HCT116 (cell line): ENCODE results near the gene CCDC69.

ENCODE experiments used
- CTCF ChIP-seq, 3 experiments: fragments of 200-600 bp in 1 of 3; sonication (generic) in 1 of 3; IDR thresholded peaks in 2 of 3; conservative IDR thresholded peaks in 1 of 3; 2 replicates each; pipeline ENCODE4 v1.5.1; 2012 to 2017; ENCODE audit warnings: low read depth in 2 of 3, low read length in 2 of 3, antibody characterized with exemption in 1 of 3, borderline replicate concordance in 1 of 3, control low read depth in 1 of 3, mild to moderate bottlenecking in 1 of 3, mixed read lengths in 1 of 3, mixed run types in 1 of 3, moderate library complexity in 1 of 3; ENCODE audit not compliant: insufficient read depth in 1 of 3
- POLR2AphosphoS5 ChIP-seq: IDR thresholded peaks from 2 replicates; pipeline ENCODE4 v1.6.1; 2011; ENCODE audit warnings: mild to moderate bottlenecking, low read depth, low read length, moderate library complexity
- SIN3A ChIP-seq: IDR thresholded peaks from 2 replicates; pipeline ENCODE4 v1.6.1; 2012; ENCODE audit warnings: low read depth
- SP1 ChIP-seq: IDR thresholded peaks from 2 replicates; pipeline ENCODE4 v1.6.1; 2012; ENCODE audit warnings: low read depth
- ZBTB33 ChIP-seq: IDR thresholded peaks from 2 replicates; pipeline ENCODE4 v1.6.1; 2011; ENCODE audit warnings: mild to moderate bottlenecking, low read length, moderate library complexity; ENCODE audit not compliant: insufficient replicate concordance; ENCODE audit errors: extremely low read depth

- TF ChIP-seq CTCF (IDR thresholded peaks at IDR 0.05 in 2 of 3, conservative IDR thresholded peaks at IDR 0.05 in 1 of 3; ENCODE audit: borderline replicate concordance in 1 of 3, insufficient read depth in 1 of 3, low read depth in 2 of 3, low read length in 2 of 3), result no peak
- no peak for TF ChIP-seq SP1
- TF ChIP-seq POLR2AphosphoS5, result no peak
- no peak for TF ChIP-seq SIN3A
- no peak for TF ChIP-seq ZBTB33
Observed at GRCh38 chr5:151243564-151243963, 19.7 kb upstream of the CCDC69 start.
